Upper lobe of left lung (tissue), 6 donors: Measurements from ENCODE around the gene ODAD3. TPM values are rescaled to one million over a fixed set of nuclear protein-coding genes. Genes with fewer than 3 reads are reported as not detected.
A peak's percentile ranks its signal among the peaks of the same experiment; 100 is the strongest.

Source experiments
- ATAC-seq, 2 donors: fragments of 200-7000 bp; cut with Tn5 transposase; one replicate each; pipeline ENCODE4 v1.9.1; 2022; ENCODE audit warnings: mild to moderate bottlenecking in 2 of 2, moderate library complexity in 2 of 2; ENCODE audit not compliant: low FRiP score in 2 of 2
- DNase-seq, 2 donors: peaks; one replicate each; pipeline ENCODE4 v3.0.0-alpha.2; 2019 to 2020
- H3K27ac ChIP-seq, 4 donors: fragments of 200-600 bp; sonication (generic); one replicate each; pipeline ENCODE4 v1.5.1; 2016 to 2019
- H3K27me3 ChIP-seq, 4 donors: fragments of 200-600 bp; sonication (generic); one replicate each; pipeline ENCODE4 v1.5.1; 2017 to 2019
- H3K36me3 ChIP-seq, 4 donors: fragments of 200-600 bp; sonication (generic); one replicate each; pipeline ENCODE4 v1.5.1; 2016 to 2019
- H3K4me1 ChIP-seq, 4 donors: fragments of 200-600 bp; sonication (generic); one replicate each; pipeline ENCODE4 v1.5.1; 2018 to 2019
- H3K4me3 ChIP-seq, 4 donors: fragments of 200-600 bp; sonication (generic); one replicate each; pipeline ENCODE4 v1.5.1; 2017 to 2019; ENCODE audit warnings: mild to moderate bottlenecking in 2 of 4, moderate library complexity in 1 of 4
- H3K9me3 ChIP-seq, 4 donors: fragments of 200-600 bp; sonication (generic); one replicate each; pipeline ENCODE4 v1.5.1; 2018 to 2019
- CTCF ChIP-seq, 6 experiments: fragments of 450-650 bp in 4 of 6; fragments of 200-600 bp in 2 of 6; sonication (generic) in 2 of 6; IDR thresholded peaks; one replicate each; pipeline ENCODE4 v1.5.1; 2016 to 2019; ENCODE audit warnings: antibody characterized with exemption in 6 of 6
- EP300 ChIP-seq, 4 donors: sonication (generic); formaldehyde crosslinking; IDR thresholded peaks; one replicate each; pipeline ENCODE4 v1.5.1; 2017; ENCODE audit warnings: antibody characterized with exemption in 4 of 4, control low read depth in 2 of 4
- POLR2A ChIP-seq, 4 donors: fragments of 450-650 bp; IDR thresholded peaks; one replicate each; pipeline ENCODE4 v1.5.1; 2016 to 2017; ENCODE audit warnings: antibody characterized with exemption in 4 of 4, mild to moderate bottlenecking in 2 of 4
- POLR2AphosphoS5 ChIP-seq, 2 donors: sonication (generic); formaldehyde crosslinking; IDR thresholded peaks; one replicate each; pipeline ENCODE4 v1.5.1; 2017; ENCODE audit warnings: antibody characterized with exemption in 2 of 2
- WGBS, 2 donors: methylation state at CpG; one replicate each; pipeline ENCODE4 v1.1.5; 2017 to 2018; 5-methylcytosine and 5-hydroxymethylcytosine counted together
- small RNA-seq, 4 donors: library from RNA; depleted of rRNA; stranded (forward); fragments of <200 nt; gene quantifications; one replicate each; pipeline ENCODE3, GENCODE V24; 2016
- total RNA-seq, 6 donors: library from RNA; depleted of rRNA in 4 of 6; stranded (reverse); fragments of >200 nt in 4 of 6; gene quantifications; one replicate each; pipeline versions ENCODE4 v1.1.0 to v1.2.1, GENCODE V29; 2016 to 2021
- donor health status: DM: no; HTN: no; CAD: no; lungs with moderate emphysema.
- donor health status: DM: no; HTN: yes; CAD: no; lungs with severe emphysema.

ODAD3 gene
- total RNA-seq, 6 donors from 2014 or later: 0.34 to 11.1 (median 4.1) TPM

DNA sequence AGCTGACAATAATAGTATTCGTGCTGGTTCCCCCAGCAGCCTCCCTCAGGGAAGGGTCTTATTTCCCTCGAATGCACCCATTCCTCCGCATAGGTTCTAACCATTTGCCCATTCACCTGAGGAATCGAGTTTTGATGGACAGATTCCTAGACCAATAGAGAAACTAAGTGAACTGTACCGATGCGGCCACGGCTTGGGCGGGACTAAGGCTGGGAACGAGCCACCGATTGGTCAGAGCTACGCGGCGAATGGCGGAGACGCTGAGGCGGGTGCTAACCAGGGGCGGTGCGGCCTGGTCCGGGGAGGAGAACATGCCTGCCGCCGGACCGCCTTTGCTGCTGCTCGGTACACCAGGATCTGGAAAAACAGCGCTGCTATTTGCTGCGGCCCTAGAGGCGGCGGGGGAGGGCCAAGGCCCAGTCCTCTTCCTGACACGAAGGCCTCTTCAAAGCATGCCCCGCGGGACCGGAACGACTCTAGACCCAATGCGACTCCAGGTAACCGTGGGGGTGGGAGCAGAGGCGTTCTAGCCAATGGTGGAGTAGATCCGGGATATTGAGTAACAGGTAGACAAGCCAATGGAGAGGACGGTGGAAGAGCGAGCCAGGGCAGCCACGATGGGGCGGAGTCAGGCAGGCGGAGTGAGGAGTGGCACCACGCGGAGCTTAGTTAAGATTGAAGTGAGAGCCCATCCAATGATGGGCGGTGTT is 60.3 kb downstream of the ODAD3 start, which contains the start of gene SWSAP1:
TSS of gene SWSAP1 (plus strand) at position 234 of the 710 bp plus-strand sequence. CDS start at position 249, 15 bp downstream.
- Histone ChIP-seq H3K9me3 (no peaks in the 10 kb centered on the region), H3K4me3 (peak within 1 kb of the TSS; percentile 40 to 67 (median 64)), H3K36me3 (peaks cover 0 to 6% (median 0%) of the 10 kb centered on the region in 4 donors), H3K4me1 (peaks cover 37 to 41% (median 38%) of the 10 kb centered on the region in 4 donors), H3K27ac (peak within 1 kb of the TSS; percentile 93 to 96 (median 95)), H3K27me3 (no peaks in the 10 kb centered on the region)
- ATAC-seq (peak; percentile 97 to 98), DNase-seq (peak; percentile 97 to 100)
- 1% methylated on average over 40 to 44 of the region's 44 CpGs for WGBS, 2 donors
- TF ChIP-seq POLR2A (IDR thresholded peaks at IDR 0.05) (peak in 3 of 4 donors; percentile 12 to 80 (median 51)), POLR2AphosphoS5 (IDR thresholded peaks at IDR 0.05) (peak; percentile 37 to 62), CTCF (IDR thresholded peaks at IDR 0.05) (peak in 1 of 6 experiments; percentile 8), EP300 (IDR thresholded peaks at IDR 0.05) (no peak)

DNA sequence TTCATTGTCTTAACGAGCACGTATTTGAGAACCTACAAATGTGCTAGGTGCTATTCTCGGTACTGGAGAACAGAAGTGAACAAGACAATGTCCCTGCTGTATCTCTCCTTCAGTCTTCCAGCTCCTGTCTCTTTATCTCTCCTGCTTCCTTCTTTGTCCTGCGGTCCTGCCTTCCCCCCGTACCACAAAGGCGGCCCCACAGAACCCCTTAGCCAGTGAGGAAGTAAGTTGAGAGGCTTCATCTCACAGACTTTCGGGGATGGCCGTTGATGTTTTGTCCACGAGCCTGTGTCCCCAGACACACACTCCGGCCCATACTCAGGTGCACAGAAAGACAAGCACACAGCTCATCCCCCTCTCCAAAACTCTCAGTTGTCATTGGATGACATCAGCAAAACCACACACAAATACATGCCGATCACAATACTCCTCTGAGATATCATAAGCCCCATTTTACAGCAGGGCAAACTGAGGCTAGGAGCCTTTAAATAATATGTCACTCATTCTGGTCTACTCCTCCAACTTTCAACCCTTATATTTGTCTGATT is 61.0 kb downstream of the ODAD3 start:
- H3K4me1 ChIP-seq: peaks cover 37 to 41% (median 38%) of the 10 kb centered on the region in 4 donors
- H3K27me3 ChIP-seq: no peaks in the 10 kb centered on the region
- no peak for DNase-seq
- H3K36me3 ChIP-seq: peaks cover 0 to 6% (median 0%) of the 10 kb centered on the region in 4 donors
- WGBS, 2 donors: 27 to 28% methylated on average over 11 of the region's 11 CpGs
- TF ChIP-seq POLR2AphosphoS5 (IDR thresholded peaks at IDR 0.05): no peak
- TF ChIP-seq POLR2A (IDR thresholded peaks at IDR 0.05): no peak
- TF ChIP-seq EP300 (IDR thresholded peaks at IDR 0.05): no peak
- no peak for TF ChIP-seq CTCF (IDR thresholded peaks at IDR 0.05)
- peak overlapping the region; percentile 1 to 67 (median 64) for H3K4me3 ChIP-seq
- peak overlapping the region; percentile 93 to 96 (median 95) for H3K27ac ChIP-seq
- H3K9me3 ChIP-seq: no peaks in the 10 kb centered on the region
- no peak for ATAC-seq

- H3K9me3 ChIP-seq: no peaks in the 10 kb centered on the region
- ATAC-seq (no peak), DNase-seq (peak in 1 of 2 donors; percentile 70)
- H3K27me3 ChIP-seq: no peaks in the 10 kb centered on the region
- TF ChIP-seq CTCF (IDR thresholded peaks at IDR 0.05) (no peak), POLR2AphosphoS5 (IDR thresholded peaks at IDR 0.05) (no peak), POLR2A (IDR thresholded peaks at IDR 0.05) (no peak), EP300 (IDR thresholded peaks at IDR 0.05) (no peak)
- peaks cover 35 to 37% (median 36%) of the 10 kb centered on the region in 4 donors for H3K4me1 ChIP-seq
- no peak overlapping the region for H3K4me3 ChIP-seq
- no peak overlapping the region for H3K27ac ChIP-seq
- 52 to 59% methylated on average over 10 of the region's 10 CpGs for WGBS, 2 donors
- H3K36me3 ChIP-seq: peaks cover 0 to 6% (median 0%) of the 10 kb centered on the region in 4 donors
These were observed 61.6 kb downstream of the ODAD3 start for GRCh38 chr19:11373166-11373884.

DNA sequence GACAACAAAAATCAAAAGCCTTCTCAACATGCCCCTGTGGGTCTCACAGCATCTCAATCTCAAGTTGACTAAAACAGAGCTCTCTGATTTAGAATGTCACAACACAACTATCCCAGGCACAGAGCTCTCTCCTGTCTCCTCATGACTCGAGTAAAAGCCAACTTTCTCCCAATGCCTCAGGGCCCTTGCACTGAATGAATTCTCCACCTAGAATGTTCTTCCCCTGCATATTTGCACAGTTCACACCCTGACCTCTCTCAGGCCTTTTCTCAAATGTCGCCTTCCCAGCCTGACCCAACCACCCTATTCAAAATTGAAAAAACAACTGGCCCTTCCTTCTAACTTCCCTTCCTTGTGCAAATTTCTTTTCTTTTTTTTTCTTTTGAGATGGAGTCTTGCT is 64.2 kb downstream of the ODAD3 start:
- no peak overlapping the region for H3K27ac ChIP-seq
- no peak overlapping the region for H3K4me3 ChIP-seq
- TF ChIP-seq EP300 (IDR thresholded peaks at IDR 0.05) (no peak), POLR2AphosphoS5 (IDR thresholded peaks at IDR 0.05) (no peak), CTCF (IDR thresholded peaks at IDR 0.05) (no peak), POLR2A (IDR thresholded peaks at IDR 0.05) (no peak)
- no peaks in the 10 kb centered on the region for H3K27me3 ChIP-seq
- ATAC-seq (no peak), DNase-seq (no peak)
- 92 to 100% methylated on average over 2 of the region's 2 CpGs for WGBS, 2 donors
- H3K36me3 ChIP-seq: peaks cover 0 to 12% (median 5%) of the 10 kb centered on the region in 4 donors
- peaks cover 11 to 14% (median 13%) of the 10 kb centered on the region in 4 donors for H3K4me1 ChIP-seq
- no peaks in the 10 kb centered on the region for H3K9me3 ChIP-seq

Small RNAs within 50 kb of the gene (small RNA-seq; reads per million reads assigned to genes)
- 0 reads per million in 4 donors for gene RF00019

Other genes with a start within 250 kb of the ODAD3 start
- gene KANK2, start 237.6 kb downstream of the ODAD3 start, total RNA-seq: 100 to 1,000 TPM; 144 to 295 (median 240) TPM
- gene ANGPTL8, start 195.5 kb downstream of the ODAD3 start, total RNA-seq: 1 to 10 TPM in 1 of 6 donors, not detected in 5; 5.2 TPM
- gene DOCK6, start 172.6 kb downstream of the ODAD3 start, total RNA-seq: 100 to 1,000 TPM in 3 of 6 donors, 10 to 100 TPM in 3; 34.5 to 203 (median 116) TPM
- not detected for gene TSPAN16, start 139.0 kb downstream of the ODAD3 start, total RNA-seq
- 10 to 100 TPM; 22.6 to 59.2 (median 30.7) TPM for gene RAB3D, start 95.5 kb downstream of the ODAD3 start, total RNA-seq
- 100 to 1,000 TPM in 3 of 6 donors, 10 to 100 TPM in 3; 85.9 to 260 (median 132) TPM for gene TMEM205, start 88.9 kb downstream of the ODAD3 start, total RNA-seq
- gene CCDC159, start 88.6 kb downstream of the ODAD3 start, total RNA-seq: 100 to 1,000 TPM in 1 of 6 donors, 10 to 100 TPM in 5; 17.5 to 176 (median 33.3) TPM
- gene PLPPR2, start 79.7 kb downstream of the ODAD3 start, total RNA-seq: 10 to 100 TPM; 10.8 to 53.8 (median 26.0) TPM
- gene SWSAP1, start 60.5 kb downstream of the ODAD3 start, total RNA-seq: 10 to 100 TPM in 1 of 6 donors, 1 to 10 TPM in 4, under 1 TPM in 1; 0.89 to 13.6 (median 3.7) TPM
- gene EPOR, start 50.8 kb downstream of the ODAD3 start, total RNA-seq: 10 to 100 TPM in 4 of 6 donors, 1 to 10 TPM in 2; 7.5 to 45.1 (median 15.5) TPM
- 100 to 1,000 TPM in 1 of 6 donors, 10 to 100 TPM in 5; 18.5 to 242 (median 44.6) TPM for gene RGL3, start 15.8 kb downstream of the ODAD3 start, total RNA-seq
- gene PRKCSH, start 514 bp upstream of the ODAD3 start, total RNA-seq: 100 to 1,000 TPM; 124 to 341 (median 187) TPM
- under 1 TPM in 1 of 6 donors, not detected in 5; 0.03 TPM for gene ELAVL3, start 45.9 kb upstream of the ODAD3 start, total RNA-seq
- gene ZNF653, start 70.7 kb upstream of the ODAD3 start, total RNA-seq: 10 to 100 TPM in 3 of 6 donors, 1 to 10 TPM in 3; 6.8 to 30.4 (median 10.3) TPM
- 10 to 100 TPM; 32.1 to 77.5 (median 48.6) TPM for gene ECSIT, start 94.0 kb upstream of the ODAD3 start, total RNA-seq
- gene CNN1, start 103.7 kb upstream of the ODAD3 start, total RNA-seq: 10 to 100 TPM in 5 of 6 donors, 1 to 10 TPM in 1; 3.1 to 47.9 (median 20.7) TPM
- 10 to 100 TPM; 21.0 to 58.3 (median 42.9) TPM for gene ELOF1, start 124.1 kb upstream of the ODAD3 start, total RNA-seq
- gene ACP5, start 142.5 kb upstream of the ODAD3 start, total RNA-seq: 100 to 1,000 TPM; 169 to 650 (median 349) TPM
- gene ZNF627, start 162.4 kb upstream of the ODAD3 start, total RNA-seq: 10 to 100 TPM in 3 of 6 donors, 1 to 10 TPM in 3; 3.9 to 14.8 (median 10.2) TPM